Mesothelial cell of epicardium (in vitro differentiated cells): ENCODE results near the gene CERKL. TPM values are rescaled to one million over a fixed set of nuclear protein-coding genes. Genes with fewer than 3 reads are reported as not detected.

Experiments
- DNase-seq, 2 experiments: peaks; one replicate each; pipeline ENCODE4 v3.0.0; 2021; ENCODE audit warnings: low spot score in 2 of 2; ENCODE audit not compliant: unreplicated experiment in 2 of 2
- H3K27ac Mint-ChIP-seq: 2 replicates; pipeline ENCODE4 v1.8.0; 2021; ENCODE audit warnings: mixed read lengths
- H3K27me3 Mint-ChIP-seq: 2 replicates; pipeline ENCODE4 v1.8.0; 2021; ENCODE audit warnings: low read depth, mixed read lengths
- H3K36me3 Mint-ChIP-seq: 2 replicates; pipeline ENCODE4 v1.8.0; 2021; ENCODE audit warnings: mixed read lengths
- H3K4me1 Mint-ChIP-seq: 2 replicates; pipeline ENCODE4 v1.8.0; 2021; ENCODE audit warnings: mixed read lengths
- H3K4me3 Mint-ChIP-seq: 2 replicates; pipeline ENCODE4 v1.8.0; 2021; ENCODE audit warnings: mild to moderate bottlenecking, moderate library complexity, mixed read lengths
- H3K9me3 Mint-ChIP-seq: 2 replicates; pipeline ENCODE4 v1.8.0; 2021; ENCODE audit warnings: mixed read lengths
- total RNA-seq: library from RNA; stranded (reverse); gene quantifications from 3 replicates; pipeline ENCODE4 v1.2.1, GENCODE V29; 2021
- TF ChIP-seq, protein P1 (sequence below): fragments of 200-600 bp; sonication (generic); IDR thresholded peaks from one replicate; pipeline ENCODE4 v1.5.0; 2021; ENCODE audit warnings: antibody characterized with exemption; ENCODE audit not compliant: unreplicated experiment

CERKL gene
- total RNA-seq, 1 donor from 2014 or later = not detected

DNA sequence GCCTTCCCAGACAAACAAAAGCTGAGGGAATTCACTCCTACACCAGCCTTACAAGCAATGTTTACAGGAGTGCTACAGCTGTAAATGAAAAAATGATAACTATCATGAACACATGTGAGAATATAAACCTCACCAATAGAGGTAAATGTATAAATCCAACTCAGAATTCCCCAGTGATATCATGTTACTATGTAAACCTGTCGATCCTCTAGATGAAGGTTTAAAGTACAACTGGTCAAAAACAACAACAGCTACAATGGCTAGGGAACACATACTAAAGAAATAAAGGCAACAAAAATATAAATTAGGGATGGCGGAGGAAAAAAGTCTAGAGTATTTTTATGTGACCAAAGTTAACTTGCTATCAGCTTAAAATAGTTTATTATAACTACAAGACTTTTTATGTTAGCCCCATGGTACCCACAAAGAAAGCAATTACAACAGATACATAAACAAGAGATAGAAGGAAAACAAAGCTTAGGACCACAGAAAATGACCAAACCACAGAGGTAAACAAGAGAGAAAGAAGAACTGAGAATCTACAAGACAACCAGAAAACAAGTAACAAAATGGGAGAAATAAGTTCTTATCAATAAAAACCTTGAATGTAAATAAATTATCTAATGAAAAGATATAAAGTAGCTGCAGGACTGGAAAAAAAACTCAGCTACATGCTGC lies 8.3 kb downstream of the CERKL start:
- no peaks in the 10 kb centered on the region for H3K36me3 Mint-ChIP-seq
- H3K9me3 Mint-ChIP-seq = peaks cover 10% of the 10 kb centered on the region
- H3K27ac Mint-ChIP-seq = no peak overlapping the region
- no peak for DNase-seq
- TF ChIP-seq, protein P1, sequence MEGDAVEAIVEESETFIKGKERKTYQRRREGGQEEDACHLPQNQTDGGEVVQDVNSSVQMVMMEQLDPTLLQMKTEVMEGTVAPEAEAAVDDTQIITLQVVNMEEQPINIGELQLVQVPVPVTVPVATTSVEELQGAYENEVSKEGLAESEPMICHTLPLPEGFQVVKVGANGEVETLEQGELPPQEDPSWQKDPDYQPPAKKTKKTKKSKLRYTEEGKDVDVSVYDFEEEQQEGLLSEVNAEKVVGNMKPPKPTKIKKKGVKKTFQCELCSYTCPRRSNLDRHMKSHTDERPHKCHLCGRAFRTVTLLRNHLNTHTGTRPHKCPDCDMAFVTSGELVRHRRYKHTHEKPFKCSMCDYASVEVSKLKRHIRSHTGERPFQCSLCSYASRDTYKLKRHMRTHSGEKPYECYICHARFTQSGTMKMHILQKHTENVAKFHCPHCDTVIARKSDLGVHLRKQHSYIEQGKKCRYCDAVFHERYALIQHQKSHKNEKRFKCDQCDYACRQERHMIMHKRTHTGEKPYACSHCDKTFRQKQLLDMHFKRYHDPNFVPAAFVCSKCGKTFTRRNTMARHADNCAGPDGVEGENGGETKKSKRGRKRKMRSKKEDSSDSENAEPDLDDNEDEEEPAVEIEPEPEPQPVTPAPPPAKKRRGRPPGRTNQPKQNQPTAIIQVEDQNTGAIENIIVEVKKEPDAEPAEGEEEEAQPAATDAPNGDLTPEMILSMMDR = no peak
- H3K27me3 Mint-ChIP-seq = peaks cover 90% of the 10 kb centered on the region
- no peaks in the 10 kb centered on the region for H3K4me1 Mint-ChIP-seq
- no peak overlapping the region for H3K4me3 Mint-ChIP-seq

DNA sequence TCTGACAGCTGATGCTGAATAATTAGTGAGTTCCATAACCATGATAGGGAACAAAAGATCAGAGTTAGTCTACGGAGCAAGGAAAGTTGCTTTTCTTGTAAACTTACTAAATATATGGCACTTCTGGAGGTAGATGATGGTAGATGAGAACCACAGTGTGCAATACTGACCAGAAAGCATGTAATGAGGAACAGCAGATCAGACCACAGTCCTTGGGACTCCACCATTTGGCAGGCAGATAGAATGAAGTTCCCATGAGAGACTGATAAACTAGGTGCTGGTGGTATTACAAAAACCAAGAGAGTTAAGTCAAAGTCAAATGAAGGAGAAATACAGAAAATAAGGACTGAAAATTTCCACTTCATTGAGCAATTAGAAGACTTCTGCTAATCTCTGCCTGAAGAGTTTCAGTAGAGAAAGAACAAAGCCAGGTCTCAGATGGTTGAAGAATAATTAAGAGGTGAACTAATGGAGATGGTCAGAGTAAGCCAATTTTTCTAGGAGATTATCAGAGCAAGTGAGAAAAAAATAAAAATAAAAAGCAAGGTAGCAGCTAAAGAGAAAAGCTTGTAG lies 10.4 kb downstream of the CERKL start:
- Mint-ChIP-seq H3K36me3 (no peaks in the 10 kb centered on the region), H3K9me3 (peaks cover 10% of the 10 kb centered on the region)

DNA sequence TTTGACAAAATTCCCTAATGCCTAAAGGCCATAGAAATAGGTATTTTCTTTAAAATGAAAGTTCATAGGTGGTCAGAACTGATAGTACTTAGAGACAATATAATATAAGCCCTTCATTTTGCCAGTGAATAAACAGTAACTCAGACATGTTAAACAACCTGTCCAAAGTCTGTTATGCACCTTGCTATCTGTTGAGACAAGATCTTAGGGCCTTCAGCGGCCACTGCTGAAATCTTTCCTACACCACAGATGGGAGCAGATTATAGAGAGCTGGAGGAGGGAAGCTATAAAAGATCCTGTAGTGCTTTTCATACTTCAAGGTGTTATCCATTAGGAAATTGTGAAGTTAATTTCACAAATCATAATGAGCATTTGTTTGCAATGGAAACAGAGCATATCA lies 13.8 kb downstream of the CERKL start:
- H3K9me3 Mint-ChIP-seq = peaks cover 5% of the 10 kb centered on the region
- no peaks in the 10 kb centered on the region for H3K36me3 Mint-ChIP-seq
- H3K27me3 Mint-ChIP-seq = peaks cover 65% of the 10 kb centered on the region
- no peak for DNase-seq
- H3K4me3 Mint-ChIP-seq = no peak overlapping the region
- no peaks in the 10 kb centered on the region for H3K4me1 Mint-ChIP-seq
- no peak overlapping the region for H3K27ac Mint-ChIP-seq
- TF ChIP-seq, protein P1 = no peak

More for the DNA sequence above, 10.4 kb downstream of the CERKL start:
- Mint-ChIP-seq H3K4me3 (no peak overlapping the region), H3K4me1 (no peaks in the 10 kb centered on the region), H3K27ac (no peak overlapping the region), H3K27me3 (peaks cover 84% of the 10 kb centered on the region)
- TF ChIP-seq, protein P1 = no peak
- DNase-seq = no peak

DNA sequence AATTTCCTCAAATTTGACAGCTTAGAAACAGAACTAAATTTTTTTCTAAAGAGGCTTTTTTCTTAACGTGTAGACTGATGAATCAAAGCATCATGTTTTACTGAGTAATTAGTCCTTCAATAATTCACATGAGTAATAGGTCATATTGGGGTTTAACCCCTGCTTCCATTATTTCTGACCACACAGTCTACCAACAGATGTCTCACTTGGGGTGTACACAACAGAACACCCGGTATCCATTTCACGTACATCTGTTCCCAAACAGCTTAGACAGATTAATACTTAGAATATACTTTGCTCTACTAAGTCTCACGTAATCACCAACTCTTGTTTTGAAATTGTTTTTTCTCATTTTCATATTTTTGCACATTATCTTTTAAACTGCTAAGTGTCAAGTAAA lies 14.8 kb downstream of the CERKL start:
- Mint-ChIP-seq H3K9me3 (no peaks in the 10 kb centered on the region), H3K27ac (no peak overlapping the region), H3K4me3 (no peak overlapping the region), H3K36me3 (no peaks in the 10 kb centered on the region), H3K4me1 (no peaks in the 10 kb centered on the region), H3K27me3 (peaks cover 55% of the 10 kb centered on the region)
- DNase-seq = no peak
- TF ChIP-seq, protein P1 = no peak

DNA sequence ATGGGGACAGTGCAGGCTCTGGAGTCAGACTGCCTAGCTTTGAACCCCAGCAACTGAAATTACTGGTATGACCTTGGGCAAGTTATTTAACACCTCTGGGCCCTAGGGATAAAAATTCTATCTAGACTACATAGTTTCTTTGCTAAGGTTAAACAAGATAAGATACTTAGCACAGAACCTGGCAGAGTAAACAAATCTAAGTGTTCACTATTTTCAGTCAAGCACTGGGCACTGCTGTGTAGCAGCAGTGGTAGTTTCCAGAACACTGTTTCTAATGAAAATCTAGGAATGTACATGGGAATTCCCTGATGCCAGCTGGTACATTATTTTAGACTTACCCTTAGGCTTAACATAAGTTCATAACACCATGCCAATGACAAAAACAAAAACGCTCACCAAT lies 17.2 kb downstream of the CERKL start:
- Mint-ChIP-seq H3K9me3 (no peaks in the 10 kb centered on the region), H3K36me3 (no peaks in the 10 kb centered on the region), H3K27me3 (peaks cover 46% of the 10 kb centered on the region), H3K27ac (no peak overlapping the region), H3K4me1 (no peaks in the 10 kb centered on the region), H3K4me3 (no peak overlapping the region)
- TF ChIP-seq, protein P1 = no peak
- DNase-seq = no peak
